ENCODE measurements around the gene EIF2A. TPM values are rescaled to one million over a fixed set of nuclear protein-coding genes. Genes with fewer than 3 reads are reported as not detected.

The EIF2A gene
- total RNA-seq, 1 donor from 2014 or later = 149 TPM

DNA sequence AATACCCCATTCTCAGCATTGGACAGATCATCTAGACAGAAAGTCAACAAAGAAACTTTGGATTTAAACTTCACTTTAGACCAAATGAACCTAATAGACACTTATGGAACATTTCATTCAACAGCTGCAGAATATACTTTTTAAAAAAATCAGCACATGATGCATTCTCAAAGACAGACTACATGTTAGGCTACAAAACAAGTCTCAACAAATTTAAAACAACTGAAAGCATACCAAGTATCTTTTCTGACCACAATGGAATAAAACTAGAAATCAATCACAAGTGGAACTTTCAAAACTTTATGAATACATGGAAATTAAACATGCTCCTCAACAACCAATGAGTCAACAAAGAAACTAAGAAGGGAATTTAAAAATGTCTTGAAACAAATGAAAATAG lies 38.2 kb upstream of the EIF2A start:
- Histone ChIP-seq H3K36me3 (ENCODE audit: control insufficient read depth, insufficient read depth, low read length) (no peaks in the 10 kb centered on the region), H3K27me3 (ENCODE audit: control insufficient read depth, insufficient read depth, low read length) (no peaks in the 10 kb centered on the region), H3K4me3 (ENCODE audit: low read depth, low read length) (no peak overlapping the region)
- TF ChIP-seq, protein P1, sequence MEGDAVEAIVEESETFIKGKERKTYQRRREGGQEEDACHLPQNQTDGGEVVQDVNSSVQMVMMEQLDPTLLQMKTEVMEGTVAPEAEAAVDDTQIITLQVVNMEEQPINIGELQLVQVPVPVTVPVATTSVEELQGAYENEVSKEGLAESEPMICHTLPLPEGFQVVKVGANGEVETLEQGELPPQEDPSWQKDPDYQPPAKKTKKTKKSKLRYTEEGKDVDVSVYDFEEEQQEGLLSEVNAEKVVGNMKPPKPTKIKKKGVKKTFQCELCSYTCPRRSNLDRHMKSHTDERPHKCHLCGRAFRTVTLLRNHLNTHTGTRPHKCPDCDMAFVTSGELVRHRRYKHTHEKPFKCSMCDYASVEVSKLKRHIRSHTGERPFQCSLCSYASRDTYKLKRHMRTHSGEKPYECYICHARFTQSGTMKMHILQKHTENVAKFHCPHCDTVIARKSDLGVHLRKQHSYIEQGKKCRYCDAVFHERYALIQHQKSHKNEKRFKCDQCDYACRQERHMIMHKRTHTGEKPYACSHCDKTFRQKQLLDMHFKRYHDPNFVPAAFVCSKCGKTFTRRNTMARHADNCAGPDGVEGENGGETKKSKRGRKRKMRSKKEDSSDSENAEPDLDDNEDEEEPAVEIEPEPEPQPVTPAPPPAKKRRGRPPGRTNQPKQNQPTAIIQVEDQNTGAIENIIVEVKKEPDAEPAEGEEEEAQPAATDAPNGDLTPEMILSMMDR (IDR thresholded peaks at IDR 0.05; ENCODE audit: insufficient read depth, low read length, poor library complexity, severe bottlenecking) = no peak
- no peak for DNase-seq (ENCODE audit: low read depth)

- no peak overlapping the region for H3K4me3 ChIP-seq (ENCODE audit: low read depth, low read length)
- H3K36me3 ChIP-seq (ENCODE audit: control insufficient read depth, insufficient read depth, low read length) = no peaks in the 10 kb centered on the region
- TF ChIP-seq, protein P1 (IDR thresholded peaks at IDR 0.05; ENCODE audit: insufficient read depth, low read length, poor library complexity, severe bottlenecking) = no peak
- DNase-seq (ENCODE audit: low read depth) = no peak
- H3K27me3 ChIP-seq (ENCODE audit: control insufficient read depth, insufficient read depth, low read length) = no peaks in the 10 kb centered on the region
Measured at GRCh38 chr3:150509780-150510179, 36.8 kb upstream of the EIF2A start.

DNA sequence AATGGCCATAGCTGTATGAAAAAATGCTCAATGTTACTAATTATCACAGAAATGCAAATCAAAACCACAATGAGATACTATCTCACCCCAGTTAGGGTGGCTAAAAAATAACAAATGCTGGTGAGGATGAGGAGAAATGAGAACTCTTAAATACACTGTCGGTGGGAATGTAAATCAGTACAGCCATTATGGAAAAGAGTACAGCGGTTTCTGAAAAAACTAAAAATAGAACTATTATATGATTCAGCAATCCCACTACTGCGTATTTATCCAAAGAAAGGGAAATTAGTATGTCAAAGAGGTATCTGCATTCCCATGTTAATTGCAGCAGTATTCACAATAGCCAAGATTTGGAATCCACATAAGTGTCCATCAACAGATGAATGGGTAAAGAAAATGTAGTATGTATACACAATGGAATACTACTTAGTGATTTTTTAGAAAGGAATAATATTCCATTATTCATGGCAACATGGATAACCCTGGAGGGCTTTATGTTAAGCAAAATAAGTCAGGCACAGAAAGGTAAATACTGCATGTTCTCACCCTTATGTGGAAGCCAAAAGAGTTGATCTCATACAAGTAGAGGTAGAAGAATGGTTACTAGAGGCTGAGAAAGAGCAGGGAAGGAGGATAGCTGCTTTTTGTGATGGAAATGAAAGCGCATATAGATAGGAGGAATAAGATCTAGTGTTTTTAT lies 35.3 kb upstream of the EIF2A start:
- H3K4me3 ChIP-seq (ENCODE audit: low read depth, low read length) = no peak overlapping the region
- no peak for DNase-seq (ENCODE audit: low read depth)
- H3K27me3 ChIP-seq (ENCODE audit: control insufficient read depth, insufficient read depth, low read length) = no peaks in the 10 kb centered on the region
- TF ChIP-seq, protein P1 (IDR thresholded peaks at IDR 0.05; ENCODE audit: insufficient read depth, low read length, poor library complexity, severe bottlenecking) = no peak
- H3K36me3 ChIP-seq (ENCODE audit: control insufficient read depth, insufficient read depth, low read length) = no peaks in the 10 kb centered on the region

DNA sequence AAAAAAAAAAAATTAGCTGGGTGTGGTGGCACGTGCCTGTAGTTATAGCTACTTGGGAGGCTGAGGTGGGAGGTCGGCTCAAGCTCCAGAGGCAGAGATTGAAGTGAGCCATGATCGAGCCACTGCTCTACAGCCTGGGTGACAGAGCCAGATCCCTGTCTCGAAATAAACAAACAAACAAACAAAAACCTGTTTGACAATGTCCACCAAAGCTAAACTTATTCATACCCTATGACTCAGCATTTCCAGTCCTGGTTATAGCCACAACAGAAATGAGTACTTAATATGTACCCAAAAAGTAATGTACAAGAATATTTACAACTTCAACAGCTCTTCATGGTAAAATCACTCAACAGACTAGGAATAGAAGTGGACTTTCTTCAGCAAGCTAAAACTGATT lies 31.4 kb upstream of the EIF2A start:
- Histone ChIP-seq H3K36me3 (ENCODE audit: control insufficient read depth, insufficient read depth, low read length) (no peaks in the 10 kb centered on the region), H3K27me3 (ENCODE audit: control insufficient read depth, insufficient read depth, low read length) (no peaks in the 10 kb centered on the region), H3K4me3 (ENCODE audit: low read depth, low read length) (no peak overlapping the region)
- TF ChIP-seq, protein P1 (IDR thresholded peaks at IDR 0.05; ENCODE audit: insufficient read depth, low read length, poor library complexity, severe bottlenecking) = no peak
- no peak for DNase-seq (ENCODE audit: low read depth)

- Histone ChIP-seq H3K4me3 (ENCODE audit: low read depth, low read length) (no peak overlapping the region), H3K27me3 (ENCODE audit: control insufficient read depth, insufficient read depth, low read length) (no peaks in the 10 kb centered on the region), H3K36me3 (ENCODE audit: control insufficient read depth, insufficient read depth, low read length) (no peaks in the 10 kb centered on the region)
- TF ChIP-seq, protein P1 (IDR thresholded peaks at IDR 0.05; ENCODE audit: insufficient read depth, low read length, poor library complexity, severe bottlenecking) = no peak
- DNase-seq (ENCODE audit: low read depth) = no peak
Measured at GRCh38 chr3:150519026-150519425, 27.6 kb upstream of the EIF2A start.

DNA sequence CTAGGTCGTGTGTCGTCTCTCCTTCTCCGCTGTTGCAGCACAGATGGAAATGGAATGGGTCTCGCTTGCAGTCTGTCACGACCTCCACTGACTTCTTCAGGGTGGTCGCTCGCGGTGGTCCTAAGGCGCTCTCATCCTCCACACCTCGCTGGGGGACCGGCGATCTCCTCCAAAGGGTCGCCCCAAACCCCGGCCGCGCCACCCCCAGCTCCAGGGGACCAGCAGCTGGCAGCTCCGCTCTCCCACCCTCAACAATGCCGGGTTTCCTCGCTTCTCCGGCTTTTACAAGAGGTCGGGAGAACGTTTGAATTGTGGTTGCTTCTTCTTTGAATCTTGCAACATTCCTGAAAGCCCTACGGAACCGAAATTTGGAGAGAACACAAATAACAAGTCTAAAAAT lies 26.2 kb upstream of the EIF2A start:
- no peaks in the 10 kb centered on the region for H3K36me3 ChIP-seq (ENCODE audit: control insufficient read depth, insufficient read depth, low read length)
- TF ChIP-seq, protein P1 (IDR thresholded peaks at IDR 0.05; ENCODE audit: insufficient read depth, low read length, poor library complexity, severe bottlenecking) = no peak
- no peak for DNase-seq (ENCODE audit: low read depth)
- H3K4me3 ChIP-seq (ENCODE audit: low read depth, low read length) = no peak overlapping the region
- H3K27me3 ChIP-seq (ENCODE audit: control insufficient read depth, insufficient read depth, low read length) = no peaks in the 10 kb centered on the region

All from kidney epithelial cell (primary cell).